Measurements from ENCODE around the gene CYFIP1.

DNA sequence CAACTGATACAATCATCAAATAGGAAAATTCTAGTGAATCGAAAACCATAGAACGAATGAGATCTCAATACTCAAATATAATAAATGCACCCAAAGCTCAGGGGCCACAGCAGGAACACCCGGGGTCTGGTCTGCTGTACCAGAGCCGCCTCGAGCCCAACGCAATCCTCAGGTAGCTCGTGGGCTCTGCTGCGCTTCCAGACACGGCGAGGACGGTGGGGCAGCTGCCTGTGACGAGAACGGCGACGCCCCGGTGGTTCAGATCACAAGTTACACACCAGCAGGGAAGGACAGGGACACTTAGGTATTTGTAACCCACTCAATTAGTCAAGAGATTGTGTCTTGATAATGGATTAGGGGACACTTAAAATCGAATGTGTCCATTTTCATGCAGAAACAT lies 87.1 kb downstream of the CYFIP1 start:
- TF ChIP-seq, protein P1, sequence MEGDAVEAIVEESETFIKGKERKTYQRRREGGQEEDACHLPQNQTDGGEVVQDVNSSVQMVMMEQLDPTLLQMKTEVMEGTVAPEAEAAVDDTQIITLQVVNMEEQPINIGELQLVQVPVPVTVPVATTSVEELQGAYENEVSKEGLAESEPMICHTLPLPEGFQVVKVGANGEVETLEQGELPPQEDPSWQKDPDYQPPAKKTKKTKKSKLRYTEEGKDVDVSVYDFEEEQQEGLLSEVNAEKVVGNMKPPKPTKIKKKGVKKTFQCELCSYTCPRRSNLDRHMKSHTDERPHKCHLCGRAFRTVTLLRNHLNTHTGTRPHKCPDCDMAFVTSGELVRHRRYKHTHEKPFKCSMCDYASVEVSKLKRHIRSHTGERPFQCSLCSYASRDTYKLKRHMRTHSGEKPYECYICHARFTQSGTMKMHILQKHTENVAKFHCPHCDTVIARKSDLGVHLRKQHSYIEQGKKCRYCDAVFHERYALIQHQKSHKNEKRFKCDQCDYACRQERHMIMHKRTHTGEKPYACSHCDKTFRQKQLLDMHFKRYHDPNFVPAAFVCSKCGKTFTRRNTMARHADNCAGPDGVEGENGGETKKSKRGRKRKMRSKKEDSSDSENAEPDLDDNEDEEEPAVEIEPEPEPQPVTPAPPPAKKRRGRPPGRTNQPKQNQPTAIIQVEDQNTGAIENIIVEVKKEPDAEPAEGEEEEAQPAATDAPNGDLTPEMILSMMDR (conservative IDR thresholded peaks at IDR 0.05; ENCODE audit: low read depth, low read length): no peak
- TF ChIP-seq EZH2 (IDR thresholded peaks at IDR 0.05; ENCODE audit: low read length, unreplicated experiment): no peak

All from PC-3 (cell line).